ENCODE results near the gene SCAPER.
A peak's percentile ranks its signal among the peaks of the same experiment; 100 is the strongest.

Gene SCAPER

DNA sequence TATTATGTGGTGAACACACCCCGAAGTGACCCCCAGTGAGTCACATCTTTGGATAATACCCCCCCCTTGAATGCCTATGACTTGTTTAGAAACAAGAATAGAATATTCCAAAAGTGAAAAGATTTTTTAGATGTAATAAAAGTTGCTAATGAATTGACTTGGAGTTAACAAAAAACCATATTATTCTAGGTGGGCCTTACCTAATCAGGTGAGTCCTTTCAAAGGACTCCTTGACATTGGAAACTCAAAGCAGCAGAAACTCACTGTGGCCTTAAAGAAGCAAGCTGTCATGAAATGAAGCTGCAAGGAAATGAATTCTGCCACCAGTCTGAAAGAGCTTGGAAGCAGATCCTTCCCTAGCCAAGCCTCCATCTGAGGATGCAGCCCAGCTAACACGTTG lies 579.4 kb downstream of the SCAPER start:
- no peaks in the 10 kb centered on the region for H3K79me2 ChIP-seq (ENCODE audit: low read length)
- H3K4me3 ChIP-seq (ENCODE audit: low read length): no peak overlapping the region
- no peak overlapping the region for H3K9ac ChIP-seq (ENCODE audit: low read length)
- TF ChIP-seq EZH2phosphoT487 (IDR thresholded peaks at IDR 0.05; ENCODE audit: low read depth) (no peak), CTCF (IDR thresholded peaks at IDR 0.05; ENCODE audit: low read depth, low read length) (no peak)
- H2AFZ ChIP-seq (ENCODE audit: low read depth, low read length): no peak overlapping the region
- H3K36me3 ChIP-seq (replicated peaks; ENCODE audit: low read depth, low read length): no peaks in the 10 kb centered on the region
- no peaks in the 10 kb centered on the region for H3K9me3 ChIP-seq (ENCODE audit: insufficient read depth, low read length)
- no peak overlapping the region for H3K4me2 ChIP-seq (ENCODE audit: low read length)
- H4K20me1 ChIP-seq (ENCODE audit: insufficient read depth, low read length): no peaks in the 10 kb centered on the region
- H3K4me1 ChIP-seq (ENCODE audit: low read length): peaks cover 13% of the 10 kb centered on the region
- peaks cover 34% of the 10 kb centered on the region for H3K27me3 ChIP-seq (ENCODE audit: low read depth, low read length)
- H3K27ac ChIP-seq (ENCODE audit: low read length): no peak overlapping the region

- H3K9ac ChIP-seq (ENCODE audit: low read length): no peak overlapping the region
- no peaks in the 10 kb centered on the region for H3K9me3 ChIP-seq (ENCODE audit: insufficient read depth, low read length)
- H3K4me3 ChIP-seq (ENCODE audit: low read length): no peak overlapping the region
- no peaks in the 10 kb centered on the region for H4K20me1 ChIP-seq (ENCODE audit: insufficient read depth, low read length)
- H3K27ac ChIP-seq (ENCODE audit: low read length): no peak overlapping the region
- TF ChIP-seq CTCF (IDR thresholded peaks at IDR 0.05; ENCODE audit: low read depth, low read length): no peak
- TF ChIP-seq EZH2phosphoT487 (IDR thresholded peaks at IDR 0.05; ENCODE audit: low read depth): no peak
- peaks cover 26% of the 10 kb centered on the region for H3K4me1 ChIP-seq (ENCODE audit: low read length)
- no peak overlapping the region for H2AFZ ChIP-seq (ENCODE audit: low read depth, low read length)
- peaks cover 34% of the 10 kb centered on the region for H3K27me3 ChIP-seq (ENCODE audit: low read depth, low read length)
- no peaks in the 10 kb centered on the region for H3K36me3 ChIP-seq (replicated peaks; ENCODE audit: low read depth, low read length)
- no peaks in the 10 kb centered on the region for H3K79me2 ChIP-seq (ENCODE audit: low read length)
- no peak overlapping the region for H3K4me2 ChIP-seq (ENCODE audit: low read length)
Observed at GRCh38 chr15:76324066-76324465, 581.1 kb downstream of the SCAPER start.

DNA sequence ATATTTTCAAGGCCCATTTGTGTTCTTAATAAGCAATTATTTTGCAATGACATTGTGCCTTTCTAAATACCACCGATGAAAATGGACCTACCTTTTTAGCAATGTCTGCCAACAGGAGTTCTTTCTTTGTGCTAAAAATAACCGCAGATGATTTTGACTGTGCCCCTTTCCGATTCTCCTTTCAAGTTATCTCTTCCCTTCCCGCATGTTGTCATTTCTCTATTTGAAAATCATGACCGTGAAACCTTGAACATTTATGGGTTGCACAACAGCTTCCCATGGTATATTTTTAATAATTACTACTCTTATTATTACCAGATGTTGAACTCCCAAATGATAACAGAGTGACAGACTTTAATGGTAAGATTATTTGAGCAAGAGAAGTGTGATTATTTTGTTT lies 583.5 kb downstream of the SCAPER start:
- H4K20me1 ChIP-seq (ENCODE audit: insufficient read depth, low read length): no peaks in the 10 kb centered on the region
- no peaks in the 10 kb centered on the region for H3K36me3 ChIP-seq (replicated peaks; ENCODE audit: low read depth, low read length)
- no peak overlapping the region for H3K4me3 ChIP-seq (ENCODE audit: low read length)
- H2AFZ ChIP-seq (ENCODE audit: low read depth, low read length): no peak overlapping the region
- peaks cover 32% of the 10 kb centered on the region for H3K27me3 ChIP-seq (ENCODE audit: low read depth, low read length)
- no peak overlapping the region for H3K27ac ChIP-seq (ENCODE audit: low read length)
- no peaks in the 10 kb centered on the region for H3K9me3 ChIP-seq (ENCODE audit: insufficient read depth, low read length)
- H3K79me2 ChIP-seq (ENCODE audit: low read length): no peaks in the 10 kb centered on the region
- no peak for TF ChIP-seq CTCF (IDR thresholded peaks at IDR 0.05; ENCODE audit: low read depth, low read length)
- TF ChIP-seq EZH2phosphoT487 (IDR thresholded peaks at IDR 0.05; ENCODE audit: low read depth): no peak
- H3K9ac ChIP-seq (ENCODE audit: low read length): no peak overlapping the region
- H3K4me1 ChIP-seq (ENCODE audit: low read length): peaks cover 26% of the 10 kb centered on the region
- peak overlapping the region; percentile 3; the same call in 1 of the 2 replicates for H3K4me2 ChIP-seq (ENCODE audit: low read length)

- TF ChIP-seq CTCF (IDR thresholded peaks at IDR 0.05; ENCODE audit: low read depth, low read length) (no peak), EZH2phosphoT487 (IDR thresholded peaks at IDR 0.05; ENCODE audit: low read depth) (no peak)
- H3K27ac ChIP-seq (ENCODE audit: low read length): no peak overlapping the region
Observed at GRCh38 chr15:76321171-76321570, 584.0 kb downstream of the SCAPER start.

More at GRCh38 chr15:76321171-76321570, 584.0 kb downstream of the SCAPER start:
- Histone ChIP-seq H3K9ac (ENCODE audit: low read length) (no peak overlapping the region), H3K9me3 (ENCODE audit: insufficient read depth, low read length) (no peaks in the 10 kb centered on the region), H4K20me1 (ENCODE audit: insufficient read depth, low read length) (no peaks in the 10 kb centered on the region), H2AFZ (ENCODE audit: low read depth, low read length) (no peak overlapping the region), H3K4me3 (ENCODE audit: low read length) (no peak overlapping the region), H3K27me3 (ENCODE audit: low read depth, low read length) (peaks cover 31% of the 10 kb centered on the region), H3K4me2 (ENCODE audit: low read length) (peak overlapping the region; percentile 3; the same call in 1 of the 2 replicates), H3K36me3 (replicated peaks; ENCODE audit: low read depth, low read length) (no peaks in the 10 kb centered on the region), H3K4me1 (ENCODE audit: low read length) (peaks cover 26% of the 10 kb centered on the region), H3K79me2 (ENCODE audit: low read length) (no peaks in the 10 kb centered on the region)

All from OCI-LY3 (cell line).